H1 (cell line): Measurements from ENCODE around the gene DSG4. TPM values are rescaled to one million over a fixed set of nuclear protein-coding genes. Genes with fewer than 3 reads are reported as not detected.

Source experiments
- BACH1 ChIP-seq: IDR thresholded peaks from 2 replicates; pipeline ENCODE4 v1.6.1; 2012; ENCODE audit warnings: low read length, improper control_type of control experiment
- EGR1 ChIP-seq: IDR thresholded peaks from 2 replicates; pipeline ENCODE4 v1.6.1; 2011; ENCODE audit warnings: low read depth, low read length, borderline replicate concordance
- EP300 ChIP-seq, 2 experiments: IDR thresholded peaks; 1 replicate in 1 of 2; 2 replicates in 1 of 2; pipeline ENCODE4 v1.6.1; 2011 to 2012; ENCODE audit warnings: low read depth in 2 of 2, low read length in 2 of 2, mild to moderate bottlenecking in 2 of 2, borderline replicate concordance in 1 of 2, inconsistent platforms in 1 of 2, moderate library complexity in 1 of 2
- FOSL1 ChIP-seq: IDR thresholded peaks from 2 replicates; pipeline ENCODE4 v1.6.1; 2011; ENCODE audit warnings: mild to moderate bottlenecking, low read depth, low read length, moderate library complexity; ENCODE audit not compliant: insufficient read depth
- POLR2A ChIP-seq, 2 experiments: IDR thresholded peaks; 1 replicate in 1 of 2; 2 replicates in 1 of 2; pipeline ENCODE4 v1.6.1; 2011; ENCODE audit warnings: low read depth in 2 of 2, low read length in 2 of 2, mild to moderate bottlenecking in 2 of 2; ENCODE audit errors: control extremely low read depth in 1 of 2
- RFX5 ChIP-seq: IDR thresholded peaks from 2 replicates; pipeline ENCODE4 v1.6.1; 2011; ENCODE audit warnings: low read depth, low read length, improper control_type of control experiment, borderline replicate concordance
- polyA plus RNA-seq, 7 experiments: library from polyadenylated mRNA; depleted of rRNA in 3 of 7; stranded (reverse) in 5 of 7; unstranded in 2 of 7; fragments of >200 nt in 5 of 7; fragments of 200-250 nt in 2 of 7; gene quantifications; 1 replicate in 5 of 7; 2 replicates in 1 of 7; 4 replicates in 1 of 7; pipeline versions ENCODE4 v1.2.1 to v1.2.3, GENCODE V29; 2011 to 2013; ENCODE audit warnings: missing spikeins in 2 of 7, mixed read lengths in 2 of 7
- total RNA-seq: library from RNA; stranded (reverse); fragmentation: NEBNext Ultra II Directional; extraction: Animal tissue kit (Norgen Biotek cat#: 25700); gene quantifications from 2 replicates; pipeline ENCODE4 v1.2.1, GENCODE V29; 2021

DSG4 gene
- total and polyA plus RNA-seq, 2 of the 8 experiments (the other 6 are each of a cell fraction or from before 2014, with no cell fraction given), result not detected

DNA sequence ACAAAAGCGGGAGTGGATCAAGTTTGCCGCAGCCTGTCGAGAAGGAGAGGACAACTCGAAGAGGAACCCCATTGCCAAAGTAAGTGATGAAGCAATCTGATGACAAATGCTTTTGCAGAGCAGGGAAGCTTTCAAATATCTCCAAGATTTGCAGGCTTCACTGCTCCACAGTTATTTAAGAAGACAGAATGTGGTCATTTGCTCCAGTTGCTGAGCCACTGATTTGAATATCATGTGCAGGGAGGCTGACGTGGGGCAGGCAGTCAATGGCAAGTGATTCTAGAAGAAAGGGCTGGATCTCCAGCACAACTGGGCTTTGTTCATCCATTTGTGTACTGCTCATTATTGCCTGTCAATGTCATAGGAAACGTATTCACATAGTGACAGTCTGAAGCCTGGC is 10.2 kb downstream of the DSG4 start (continued):
- TF ChIP-seq RFX5, result no peak
- TF ChIP-seq BACH1, result no peak
- TF ChIP-seq EGR1, result no peak
- no peak for TF ChIP-seq POLR2A (IDR thresholded peaks at IDR 0.05; ENCODE audit: control extremely low read depth in 1 of 2, low read depth in 2 of 2, low read length in 2 of 2)
- no peak for TF ChIP-seq EP300 (IDR thresholded peaks at IDR 0.05; ENCODE audit: borderline replicate concordance in 1 of 2, low read depth in 2 of 2, low read length in 2 of 2)
- no peak for TF ChIP-seq FOSL1
